Stimulated activated CD4-positive, alpha-beta T cell treated with anti-CD3 and anti-CD28 coated beads, Interleukin-2, amount 100 ng/mL, for 4 hours (primary cell): ENCODE results near the gene ZZZ3.
"Not testable (repeated sequence)": the region's sequence is repeated elsewhere in the genome, so short reads cannot be mapped to it uniquely, and the experiment has no call there.

Experiments
- DNase-seq: peaks from one replicate; pipeline ENCODE4 v3.0.0-alpha.2; 2020; ENCODE audit warnings: low read depth

The ZZZ3 gene

GRCh38 chr1:77682460-77683159 lies at the start of gene ZZZ3:
Gene ZZZ3, minus strand, starts transcription at chr1:77682658. Its CDS starts 49,304 bp downstream, at chr1:77633354.
- DNase-seq: peak; percentile 89

GRCh38 chr1:77732090-77732489 lies 49.6 kb upstream of the ZZZ3 start:
- no peak for DNase-seq

DNA sequence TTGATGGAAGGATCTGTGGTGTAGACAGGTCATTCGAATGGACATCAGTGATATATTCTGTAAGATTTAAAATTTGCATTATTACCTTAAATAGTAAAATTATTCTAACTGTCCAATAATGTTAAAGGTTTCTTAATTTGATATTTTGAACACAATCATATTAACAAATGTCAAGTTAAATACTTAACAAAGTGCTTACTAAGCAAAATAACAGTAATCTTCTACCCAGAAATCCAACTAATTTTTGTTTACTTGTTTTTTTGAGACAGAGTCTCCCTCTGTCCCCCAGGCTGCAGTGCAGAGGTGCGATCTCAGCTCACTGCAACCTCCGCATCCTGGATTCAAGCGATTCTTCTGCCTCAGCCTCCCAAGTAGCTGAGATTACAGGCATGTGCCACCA lies 43.2 kb upstream of the ZZZ3 start:
- no peak for DNase-seq

GRCh38 chr1:77718181-77718580 lies 35.7 kb upstream of the ZZZ3 start:
- no peak for DNase-seq

DNA sequence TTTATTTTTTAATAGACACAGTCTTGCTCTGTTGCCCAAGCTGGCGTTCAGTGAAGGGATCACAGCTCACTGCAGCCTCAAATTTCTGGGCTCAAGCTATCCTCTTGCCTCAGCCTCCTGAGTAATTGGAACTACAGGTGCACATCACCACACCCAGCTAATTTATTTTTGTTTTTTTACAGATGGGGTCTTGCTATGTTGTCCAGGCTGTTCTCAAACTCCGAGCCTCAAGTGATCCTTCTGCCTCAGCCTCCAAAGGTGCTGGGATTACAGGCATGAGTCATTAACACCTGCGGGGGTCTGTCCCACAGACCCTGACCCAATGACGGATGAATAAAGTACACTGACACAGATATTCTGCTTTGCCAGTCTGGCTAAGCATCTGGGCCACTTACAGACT lies 33.6 kb upstream of the ZZZ3 start:
- no peak for DNase-seq

DNA sequence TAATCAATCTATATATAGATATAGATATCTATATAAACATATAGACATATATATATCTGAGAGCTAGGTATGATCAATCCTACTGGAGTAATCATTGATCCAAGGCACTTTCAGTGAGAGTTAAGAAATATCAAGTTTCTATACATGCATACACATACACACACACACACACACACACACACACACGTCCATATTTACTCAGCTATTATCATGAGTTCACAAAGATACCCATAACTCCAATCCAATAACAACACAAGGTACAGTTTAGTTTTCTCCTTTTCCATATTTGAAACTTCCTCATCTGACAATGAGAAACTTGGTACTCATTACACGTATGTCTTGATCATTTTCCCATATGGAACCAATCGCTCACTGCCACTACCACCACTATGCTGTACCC lies 27.3 kb upstream of the ZZZ3 start:
- no peak for DNase-seq

GRCh38 chr1:77706321-77706720 lies 23.9 kb upstream of the ZZZ3 start:
- DNase-seq: no peak

DNA sequence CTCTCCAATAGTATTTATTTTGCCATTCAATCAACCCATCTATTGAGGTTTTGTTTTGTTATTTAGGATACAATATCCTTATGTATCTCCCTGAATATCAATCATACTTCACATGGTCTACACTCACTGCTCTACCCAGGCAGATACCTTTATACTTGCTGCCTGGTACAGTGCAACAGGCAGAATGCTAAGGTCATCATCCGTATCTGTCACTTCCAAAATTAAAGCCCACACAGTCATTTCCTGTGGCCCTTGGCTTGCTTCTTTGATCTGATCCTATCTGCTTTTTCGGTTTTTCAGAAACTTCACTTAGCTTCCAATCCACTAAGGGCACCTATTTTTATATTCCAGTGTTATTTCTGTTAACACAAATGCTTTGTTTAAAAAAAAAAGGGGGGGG lies 22.3 kb upstream of the ZZZ3 start:
- no peak for DNase-seq

- DNase-seq: not testable (repeated sequence)
Observed at GRCh38 chr1:77699673-77700072, 17.2 kb upstream of the ZZZ3 start.

GRCh38 chr1:77697441-77697840 lies 15.0 kb upstream of the ZZZ3 start:
- DNase-seq: no peak

- no peak for DNase-seq
Observed at GRCh38 chr1:77688939-77689338, 6.5 kb upstream of the ZZZ3 start.

DNA sequence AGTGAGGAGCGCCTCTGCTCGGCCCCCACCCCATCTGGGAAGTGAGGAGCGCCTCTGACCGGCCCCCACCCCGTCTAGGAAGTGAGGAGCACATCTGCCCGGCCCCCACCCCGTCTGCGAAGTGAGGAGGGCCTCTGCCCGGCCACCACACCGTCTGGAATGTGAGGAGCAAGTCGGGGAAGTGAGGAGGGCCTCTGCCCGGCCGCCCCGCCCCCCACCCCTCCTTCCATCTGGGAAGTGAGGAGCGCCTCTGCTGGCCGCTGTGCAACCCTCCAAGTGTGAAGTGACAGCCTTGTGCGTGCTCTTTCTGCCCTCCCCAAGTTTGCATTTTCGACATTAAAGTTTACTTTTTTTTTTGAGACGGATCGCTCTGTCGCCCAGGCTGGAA lies 5.1 kb upstream of the ZZZ3 start:
- DNase-seq: no peak

GRCh38 chr1:77686796-77687518 lies 4.5 kb upstream of the ZZZ3 start:
- DNase-seq: no peak

- peak; percentile 87 for DNase-seq
Observed at GRCh38 chr1:77683160-77684148, 996 bp upstream of the ZZZ3 start.

- DNase-seq: no peak
Observed at GRCh38 chr1:77680173-77680572, 2.3 kb downstream of the ZZZ3 start.

DNA sequence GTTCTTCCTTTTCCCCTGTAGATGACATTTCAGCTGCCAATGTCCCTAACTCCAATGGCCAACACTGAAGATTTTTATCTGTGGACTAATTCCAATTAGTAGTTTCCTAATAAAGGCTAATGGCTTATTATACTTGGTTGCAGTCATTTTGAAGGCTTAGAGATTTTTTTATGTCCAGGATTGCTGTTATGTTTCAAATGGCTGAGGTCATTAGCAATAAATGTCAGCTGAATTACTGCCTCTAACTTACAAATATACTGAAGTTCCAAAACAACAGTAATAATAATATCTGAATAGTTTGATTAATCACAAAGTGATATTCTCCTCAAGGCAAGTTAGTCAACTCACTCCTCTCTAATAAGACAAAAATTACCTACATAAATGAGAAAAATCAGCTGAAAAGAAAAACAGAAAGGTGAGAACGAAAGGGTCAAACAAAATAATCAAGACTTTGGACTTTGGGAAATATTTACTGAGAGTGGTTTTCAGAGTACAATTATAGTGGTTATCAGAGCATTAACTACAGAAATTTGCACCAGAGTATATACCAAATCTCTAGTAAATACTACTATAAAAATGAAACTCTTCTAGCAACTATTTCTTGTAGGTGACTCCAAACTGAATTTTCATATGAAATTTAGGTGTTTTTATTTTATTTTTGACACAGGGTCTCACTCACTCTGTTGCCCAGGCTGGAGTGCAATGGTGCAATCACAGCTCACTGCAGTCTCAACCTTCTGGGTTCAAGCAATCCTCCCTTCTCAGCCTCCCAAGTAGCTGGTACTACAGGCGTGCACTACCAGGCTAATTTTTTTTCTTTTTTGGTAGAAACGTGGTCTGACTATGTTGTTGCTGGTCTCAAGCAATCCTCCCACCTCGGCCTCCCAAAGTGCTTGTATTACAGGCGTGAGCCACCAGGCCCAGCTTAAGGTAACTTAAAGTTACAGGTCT lies 3.5 kb downstream of the ZZZ3 start:
- no peak for DNase-seq

GRCh38 chr1:77674807-77675206 lies 7.7 kb downstream of the ZZZ3 start:
- DNase-seq: not testable (repeated sequence)

GRCh38 chr1:77673716-77674355 lies 8.6 kb downstream of the ZZZ3 start:
- DNase-seq: no peak

DNA sequence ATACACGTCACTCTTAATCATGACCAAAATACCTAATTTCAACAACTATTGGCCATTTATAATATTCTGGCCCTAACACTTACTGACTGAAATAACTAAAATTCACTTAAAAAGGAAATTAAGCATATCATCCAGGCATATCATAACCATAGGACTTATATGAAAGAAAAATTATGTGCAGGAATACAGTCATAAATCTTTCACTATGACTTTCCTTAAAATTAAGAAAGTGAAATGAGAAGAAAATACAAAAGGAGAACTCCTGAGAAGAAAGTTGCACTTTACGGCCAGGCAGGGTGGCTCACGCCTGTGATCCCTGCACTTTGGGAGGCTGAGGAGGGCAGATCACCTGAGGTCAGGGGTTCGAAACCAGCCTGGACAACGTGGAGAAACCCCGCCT lies 9.4 kb downstream of the ZZZ3 start:
- no peak for DNase-seq

DNA sequence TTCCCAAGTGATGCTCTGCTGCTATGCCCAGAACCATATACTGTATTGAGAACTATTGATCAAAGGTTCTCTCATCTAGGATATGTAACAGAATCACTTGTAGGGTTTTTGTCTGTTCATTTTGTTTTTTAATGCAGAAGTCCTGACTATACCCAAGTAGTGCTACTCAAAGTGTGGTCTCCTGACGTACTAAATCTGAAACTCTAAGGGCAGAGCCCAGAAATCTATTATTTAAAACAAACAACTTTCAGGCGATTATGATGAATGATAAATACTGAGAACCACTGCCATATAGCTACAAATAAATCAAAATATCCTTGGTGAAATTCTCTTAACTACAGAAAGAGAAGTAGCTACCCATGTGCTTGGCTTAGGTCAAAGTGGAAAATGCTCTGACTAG lies 10.1 kb downstream of the ZZZ3 start:
- no peak for DNase-seq

DNA sequence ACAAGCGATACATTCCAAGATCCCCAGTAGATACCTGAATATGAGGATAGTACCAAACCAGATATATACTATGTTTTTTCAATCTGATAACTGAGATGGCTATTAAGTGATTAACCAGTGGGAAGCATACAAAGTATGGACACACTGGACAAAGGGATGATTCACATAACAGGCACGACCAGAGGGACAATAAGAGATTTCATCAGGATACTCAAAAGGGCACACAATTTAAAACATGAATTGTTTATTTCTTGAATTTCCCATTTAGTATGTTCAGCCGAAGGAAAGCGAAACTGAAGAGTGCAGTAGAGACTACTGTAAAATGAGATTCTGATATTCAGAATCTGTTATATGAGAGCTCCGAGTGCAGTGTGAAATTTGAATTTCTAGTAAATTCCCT lies 10.6 kb downstream of the ZZZ3 start:
- DNase-seq: no peak
